Fibroblast of skin of left biceps (primary cell): Measurements from ENCODE around the gene HYDIN.
A peak's percentile ranks its signal among the peaks of the same experiment; 100 is the strongest.
"Not testable (repeated sequence)": the region's sequence is repeated elsewhere in the genome, so short reads cannot be mapped to it uniquely, and the experiment has no call there.

ENCODE experiments used
- DNase-seq, 2 experiments: peaks; one replicate each; pipeline ENCODE4 v3.0.0-alpha.2; 2013; ENCODE audit warnings: low read depth in 2 of 2

Gene HYDIN

DNA sequence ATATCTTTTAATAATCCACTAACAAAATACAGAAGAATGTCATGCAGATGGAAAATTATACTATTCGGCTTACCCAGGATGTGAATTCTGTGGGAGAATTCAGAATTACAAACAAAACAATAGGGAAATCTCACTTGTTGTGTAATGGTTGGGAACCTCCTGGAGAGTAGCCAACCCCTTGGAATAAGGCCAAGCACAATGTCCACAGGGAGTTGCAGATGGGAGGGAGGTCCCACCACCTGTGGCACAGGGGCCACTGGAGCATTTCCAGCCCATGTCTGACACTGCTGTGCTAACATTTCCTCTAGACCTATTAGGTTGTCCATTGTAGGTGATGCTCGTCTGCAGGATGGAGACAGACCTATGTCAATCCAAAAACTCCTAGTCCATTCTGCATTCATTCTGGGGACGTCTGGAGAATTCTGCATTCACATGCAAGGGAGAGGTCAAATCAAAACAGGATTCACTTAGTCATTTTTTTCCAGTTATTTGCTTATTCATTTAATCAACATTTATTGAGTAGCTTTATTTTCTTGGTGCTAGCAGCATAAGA is 120.8 kb downstream of the HYDIN start:
- DNase-seq, result not testable (repeated sequence)

DNA sequence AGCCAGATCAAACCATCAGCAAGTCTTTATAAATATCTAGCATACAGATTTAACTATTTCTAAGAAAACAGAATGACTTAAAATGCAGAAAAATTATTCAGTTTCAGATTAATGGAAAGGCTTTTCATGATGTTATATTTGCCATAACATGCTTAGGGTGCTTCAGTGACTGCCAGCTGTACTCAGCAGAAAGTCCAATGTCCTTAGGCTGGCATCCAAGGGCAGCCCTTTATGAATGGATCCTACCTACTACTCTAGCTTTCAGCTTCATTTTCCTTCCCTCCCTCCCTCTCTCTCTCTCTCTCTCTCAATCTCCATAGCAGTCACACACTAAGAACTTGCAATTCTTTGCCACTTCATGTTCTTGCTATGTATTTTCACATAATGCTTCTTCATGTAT is 124.6 kb downstream of the HYDIN start:
- not testable (repeated sequence) for DNase-seq

DNA sequence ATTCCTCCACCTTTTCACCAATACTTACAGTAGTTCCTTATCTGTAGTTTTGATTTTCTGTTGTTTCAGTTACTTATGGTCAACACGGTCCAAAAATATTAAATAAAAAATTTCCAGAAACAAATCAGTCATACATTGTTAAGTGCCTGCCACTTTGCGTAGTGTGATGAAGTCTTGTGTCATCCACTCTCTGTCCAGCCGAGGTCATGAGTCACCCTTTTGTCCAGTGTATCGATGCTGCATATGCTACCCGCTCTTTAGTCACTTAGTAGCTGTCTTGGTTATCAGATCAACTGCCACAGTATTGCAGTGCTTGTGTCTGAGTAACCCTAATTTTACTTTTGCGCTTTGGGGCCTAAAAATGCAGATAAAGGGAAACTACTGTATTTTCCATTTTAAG is 146.9 kb downstream of the HYDIN start:
- not testable (repeated sequence) for DNase-seq

DNA sequence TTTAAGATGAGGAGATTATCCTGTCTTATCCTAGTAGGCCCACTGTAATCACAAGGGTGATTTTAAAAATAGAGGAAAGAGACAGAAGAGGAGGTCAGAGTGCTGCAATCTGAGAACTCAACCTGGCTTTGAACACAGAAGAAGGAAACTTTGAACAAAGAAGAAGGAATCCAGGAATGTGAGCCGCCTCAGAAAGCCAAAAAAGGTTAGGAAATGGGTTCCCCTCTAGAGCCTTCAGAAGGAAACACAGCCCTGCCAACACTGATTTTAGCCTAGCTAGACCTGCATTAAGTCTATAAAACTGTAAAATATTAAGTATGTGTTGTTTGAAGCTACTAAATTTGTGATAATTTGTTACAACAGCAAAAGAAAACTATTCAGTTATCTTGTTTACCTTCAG is 149.7 kb downstream of the HYDIN start:
- DNase-seq, result not testable (repeated sequence)

DNA sequence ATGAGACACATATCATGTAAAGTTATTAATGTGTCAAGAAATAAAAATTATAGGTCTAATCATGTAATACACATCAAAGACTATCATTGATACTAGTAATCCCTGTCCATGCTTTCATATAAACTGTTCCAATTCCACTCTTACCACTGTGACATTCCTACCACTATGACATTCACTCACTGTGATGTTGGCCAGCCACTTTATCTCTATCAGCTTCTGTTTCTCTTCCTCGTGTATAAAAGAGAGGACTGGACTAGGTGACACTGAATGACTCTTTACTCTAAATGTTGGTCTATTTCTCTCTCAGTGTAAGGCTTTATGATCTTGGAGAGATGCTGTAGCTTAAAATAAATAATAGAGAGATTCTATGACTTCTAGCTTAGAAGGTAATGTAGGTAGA is 150.3 kb downstream of the HYDIN start:
- DNase-seq, result not testable (repeated sequence)

DNA sequence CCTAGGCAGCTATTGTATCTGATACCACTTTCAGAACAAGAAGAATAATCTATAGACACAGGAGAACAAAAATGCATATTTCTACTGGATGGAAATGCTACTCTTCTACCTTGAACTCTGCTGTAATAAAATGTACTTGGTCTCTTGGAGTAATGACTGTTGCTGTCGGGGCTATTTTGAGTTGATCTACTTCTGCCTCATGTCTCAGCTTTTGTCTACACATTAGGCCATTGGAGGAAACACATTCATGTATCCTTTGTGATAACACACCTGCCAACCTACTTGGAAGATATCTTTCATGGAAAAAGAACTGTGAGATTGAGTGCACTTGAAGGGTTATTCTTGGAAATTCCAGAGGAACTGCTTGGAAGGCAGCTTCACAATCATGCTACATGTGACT is 159.9 kb downstream of the HYDIN start:
- DNase-seq, result not testable (repeated sequence)

DNA sequence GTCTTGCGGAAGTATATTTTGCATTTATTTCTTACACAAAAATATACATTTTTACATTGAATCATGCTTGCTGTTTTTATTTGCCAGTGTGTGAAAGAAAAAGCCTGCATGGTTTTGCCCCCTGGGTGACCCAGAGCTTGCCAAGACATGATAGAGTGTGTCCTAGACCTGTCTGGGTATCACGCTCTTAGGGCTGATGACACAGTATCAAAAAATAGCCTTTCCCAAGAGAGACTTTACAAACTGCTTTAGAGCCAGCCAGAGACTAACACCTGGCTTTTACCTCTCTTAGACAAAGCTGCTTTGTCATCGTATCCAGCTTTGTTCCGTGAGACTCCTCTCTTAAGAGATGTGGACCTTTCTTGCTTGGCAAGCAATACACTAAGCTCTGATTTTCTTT is 160.7 kb downstream of the HYDIN start:
- not testable (repeated sequence) for DNase-seq

DNA sequence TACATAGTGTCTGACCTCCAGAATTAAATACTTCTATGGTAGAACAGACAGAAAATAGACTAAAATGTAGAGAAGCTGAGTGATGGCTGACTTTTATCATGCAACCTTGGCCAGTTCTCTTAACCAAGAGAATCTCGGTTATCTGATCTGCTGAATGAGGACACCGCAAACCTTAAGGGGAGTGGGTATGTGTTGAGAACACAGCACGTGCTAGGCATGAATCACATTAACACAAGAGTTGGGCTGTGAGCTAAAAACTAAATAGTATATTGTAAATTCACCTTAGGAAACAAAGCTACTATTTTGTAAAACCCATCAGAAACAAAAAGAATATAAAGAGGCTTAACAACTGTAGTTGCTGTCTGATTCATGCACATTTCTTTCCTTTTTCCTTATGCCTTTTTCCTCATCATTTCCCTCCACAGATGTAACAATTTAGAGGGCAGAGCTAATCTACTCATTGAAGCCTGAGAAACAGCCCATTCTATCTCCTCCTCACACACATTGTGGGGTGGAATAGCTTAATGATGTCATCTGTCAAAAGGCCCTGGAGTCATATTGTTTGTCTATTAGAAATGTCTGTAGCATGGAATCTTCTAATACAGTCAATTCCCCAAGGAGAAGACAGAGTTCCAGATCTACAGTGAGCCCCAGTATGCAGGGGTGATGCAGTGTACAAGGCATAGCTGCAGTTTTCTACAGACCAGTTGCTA is 176.5 kb downstream of the HYDIN start:
- not testable (repeated sequence) for DNase-seq

DNA sequence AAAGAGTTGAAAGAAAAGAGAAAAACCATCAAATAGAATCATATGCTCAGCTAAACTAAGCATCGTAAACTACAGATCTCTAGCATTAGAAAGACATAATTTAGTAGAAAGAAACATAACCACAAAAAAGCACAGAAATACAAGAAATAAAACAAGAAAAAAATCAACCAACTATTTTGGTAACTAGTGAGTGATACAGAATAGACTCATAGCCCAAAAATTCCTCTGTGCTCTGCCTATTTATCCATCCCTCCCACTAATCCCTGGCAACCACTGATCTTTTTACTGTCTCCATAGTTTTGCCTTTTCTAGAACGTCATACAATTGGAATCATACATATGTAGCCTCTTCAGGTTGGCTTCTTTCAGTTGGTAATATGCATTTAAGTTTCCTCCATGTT is 180.2 kb downstream of the HYDIN start:
- not testable (repeated sequence) for DNase-seq

DNA sequence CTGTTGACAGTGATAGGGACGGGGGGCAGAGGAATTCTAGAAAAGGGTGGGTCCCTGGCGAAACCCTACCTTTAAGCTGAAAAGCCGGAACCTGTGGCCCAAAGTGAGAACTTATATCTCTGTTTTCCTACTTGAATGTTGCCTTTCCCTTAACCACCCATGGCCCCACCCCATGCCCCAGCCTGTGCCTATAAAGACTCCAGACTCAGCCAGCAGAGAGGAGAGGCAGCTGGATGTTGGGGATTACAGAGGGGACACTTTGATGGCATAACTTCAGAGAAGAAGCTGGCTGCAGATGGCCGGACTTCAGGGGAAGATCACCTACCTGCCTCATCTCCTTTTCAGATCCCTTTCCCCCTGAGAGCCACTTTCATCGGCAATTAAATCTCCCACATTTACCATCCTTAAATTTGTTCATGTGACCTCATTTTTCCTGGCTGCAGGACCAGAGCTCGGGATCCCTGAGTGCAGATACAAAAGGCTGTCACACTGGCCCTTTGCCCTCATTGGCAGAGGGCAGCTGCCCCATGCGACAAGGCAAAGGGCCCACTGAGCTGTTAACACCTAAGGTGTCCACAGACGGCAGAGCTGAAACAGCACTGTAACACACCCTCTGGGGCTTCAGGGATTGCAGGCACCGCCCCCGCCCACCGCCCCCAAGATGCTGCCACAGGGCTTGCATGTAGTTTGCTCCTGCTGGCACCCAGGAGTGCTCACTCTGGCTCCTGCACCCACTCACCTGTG is 191.0 kb downstream of the HYDIN start:
- not testable (repeated sequence) for DNase-seq

DNA sequence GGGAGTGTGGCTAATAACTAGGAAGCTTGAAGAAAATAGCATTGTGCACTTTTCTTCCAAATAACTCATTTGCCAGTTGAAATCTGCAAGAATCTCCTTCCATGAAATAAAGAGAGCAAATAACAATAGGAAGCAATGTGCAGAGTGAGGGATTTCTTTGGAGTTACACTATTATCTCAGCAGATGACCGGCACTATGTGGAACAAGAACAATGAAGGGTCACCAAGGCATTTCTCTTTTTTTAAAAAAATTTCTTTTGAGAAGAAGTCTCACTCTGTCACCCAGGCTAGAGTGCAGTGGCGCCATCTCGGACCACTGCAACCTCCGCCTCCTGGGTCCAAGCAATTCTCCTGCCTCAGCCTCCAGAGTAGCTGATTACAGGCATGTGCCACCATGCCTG is 192.1 kb downstream of the HYDIN start:
- not testable (repeated sequence) for DNase-seq

DNA sequence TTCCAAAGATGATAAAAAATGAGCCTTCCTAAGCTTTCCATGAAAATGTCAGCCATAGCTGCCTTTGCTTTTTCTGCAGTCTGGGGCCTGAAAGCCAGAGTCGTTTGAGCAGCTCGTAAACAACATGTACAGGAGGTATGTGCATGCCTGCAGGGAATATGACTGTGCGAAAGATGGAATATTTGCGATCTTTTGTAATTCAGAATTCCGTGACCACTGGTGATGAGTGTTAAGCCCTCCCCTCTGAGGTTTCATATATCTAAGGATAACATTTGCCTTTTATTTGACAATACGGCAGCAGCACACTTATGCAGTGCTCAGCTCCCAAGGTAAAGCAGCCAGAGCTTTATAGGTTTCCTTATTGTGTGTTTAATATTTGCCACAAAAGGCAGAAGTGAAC is 192.5 kb downstream of the HYDIN start:
- DNase-seq, result not testable (repeated sequence)

DNA sequence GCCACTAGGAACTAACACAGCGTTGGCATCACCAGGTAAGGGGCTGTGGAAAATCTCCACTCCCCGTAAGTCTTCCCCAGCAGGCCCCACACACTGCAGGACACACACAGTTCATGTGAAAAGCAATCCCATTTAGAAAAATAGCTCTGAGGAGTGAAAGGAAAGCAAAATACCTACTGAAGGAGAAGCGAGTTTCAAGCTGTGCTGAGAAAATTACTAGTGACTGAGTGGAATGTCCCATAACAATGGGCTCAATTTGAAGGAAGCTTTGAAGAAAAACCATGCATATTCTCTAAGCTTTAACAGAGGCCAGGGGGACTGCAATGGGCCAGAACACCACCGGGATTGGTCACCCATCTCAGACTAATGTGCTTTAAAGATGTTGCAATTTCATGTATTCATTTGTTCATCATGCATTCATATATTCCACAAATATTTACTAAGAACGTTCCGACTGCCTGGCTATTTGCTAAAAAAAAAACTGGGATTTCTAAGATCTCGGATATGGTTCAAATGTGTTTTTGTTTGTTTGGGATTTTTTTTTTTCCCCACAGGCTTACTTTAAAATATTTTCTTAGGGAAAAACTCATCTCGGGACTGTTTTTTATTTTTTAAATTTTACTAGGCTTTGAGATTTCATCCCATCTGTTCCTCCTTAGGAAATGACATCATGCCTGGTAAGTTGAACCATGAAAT is 202.3 kb downstream of the HYDIN start:
- peak in 1 of 2 experiments; percentile 0 for DNase-seq

DNA sequence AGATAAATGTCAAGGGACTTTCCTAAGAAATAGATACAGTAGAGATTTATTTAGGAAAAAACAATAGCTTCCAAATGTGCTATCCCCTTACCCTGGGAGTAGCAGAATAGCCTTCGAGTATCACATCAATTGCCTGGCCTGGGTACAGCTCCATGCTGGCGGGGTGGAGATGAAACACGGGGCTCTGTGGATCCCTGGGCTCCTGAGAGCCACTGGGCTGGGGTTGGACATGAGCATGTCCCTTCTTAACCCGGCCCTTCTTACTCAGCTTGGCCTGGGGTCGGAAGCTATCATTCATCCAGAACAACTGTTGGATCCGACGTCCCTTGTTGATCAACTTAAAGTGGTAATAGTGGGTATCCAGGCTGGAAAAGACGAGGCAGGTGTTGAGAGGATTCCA is 203.0 kb downstream of the HYDIN start:
- not testable (repeated sequence) for DNase-seq

DNA sequence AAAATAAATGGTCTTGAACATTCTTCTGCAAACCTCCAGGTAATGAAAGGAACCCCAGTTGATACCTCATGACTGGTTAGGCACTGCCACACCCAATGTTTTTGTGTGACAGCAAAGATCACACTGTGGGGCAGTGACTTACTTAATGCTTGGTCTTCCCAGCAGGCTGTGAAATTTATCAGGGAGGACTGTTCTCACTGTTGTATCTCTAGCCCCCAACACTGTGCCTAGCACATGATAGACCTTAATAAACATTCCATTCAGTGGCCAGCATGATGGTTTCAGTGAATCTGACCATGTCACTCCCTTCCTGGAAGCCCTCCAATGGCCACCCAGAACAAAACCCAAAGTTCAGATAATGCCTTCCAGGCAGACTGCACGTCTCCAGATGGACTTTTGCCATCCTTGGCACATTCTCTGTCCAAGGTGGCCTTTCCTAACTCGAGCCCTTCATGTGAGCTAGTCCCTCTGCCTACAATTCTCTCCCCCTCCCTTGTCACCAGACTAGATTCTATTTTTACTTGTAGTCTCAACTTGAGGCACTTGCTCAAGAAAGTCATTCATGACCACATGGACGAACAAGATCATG is 206.6 kb downstream of the HYDIN start:
- not testable (repeated sequence) for DNase-seq

DNA sequence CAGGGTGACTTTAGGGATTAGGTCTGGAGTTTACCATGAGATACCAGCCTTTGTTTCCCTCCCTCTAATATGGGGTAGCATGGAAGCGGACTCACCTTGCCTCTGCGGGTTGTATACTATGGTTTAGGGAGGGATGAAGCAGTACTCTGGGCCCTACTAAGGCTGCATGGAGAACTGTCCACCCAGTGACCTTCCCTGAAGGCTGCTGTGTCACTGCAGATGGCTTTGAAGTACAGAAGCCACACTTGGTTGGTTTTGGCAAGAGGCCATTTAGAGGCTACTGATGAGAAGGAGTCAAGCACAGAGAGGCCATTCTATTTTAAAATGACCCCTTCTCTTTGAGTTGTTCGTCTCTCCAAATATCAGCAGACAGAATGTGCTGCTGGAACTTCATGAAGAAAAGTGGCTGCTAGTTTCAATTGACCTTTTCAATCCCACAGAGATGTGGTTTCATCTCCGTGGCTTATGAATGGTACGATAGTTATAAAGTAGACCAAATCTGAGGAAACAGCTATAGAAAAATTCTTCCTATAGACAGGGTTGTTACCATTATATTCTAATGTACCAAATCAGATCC is 208.5 kb downstream of the HYDIN start:
- DNase-seq, result not testable (repeated sequence)

DNA sequence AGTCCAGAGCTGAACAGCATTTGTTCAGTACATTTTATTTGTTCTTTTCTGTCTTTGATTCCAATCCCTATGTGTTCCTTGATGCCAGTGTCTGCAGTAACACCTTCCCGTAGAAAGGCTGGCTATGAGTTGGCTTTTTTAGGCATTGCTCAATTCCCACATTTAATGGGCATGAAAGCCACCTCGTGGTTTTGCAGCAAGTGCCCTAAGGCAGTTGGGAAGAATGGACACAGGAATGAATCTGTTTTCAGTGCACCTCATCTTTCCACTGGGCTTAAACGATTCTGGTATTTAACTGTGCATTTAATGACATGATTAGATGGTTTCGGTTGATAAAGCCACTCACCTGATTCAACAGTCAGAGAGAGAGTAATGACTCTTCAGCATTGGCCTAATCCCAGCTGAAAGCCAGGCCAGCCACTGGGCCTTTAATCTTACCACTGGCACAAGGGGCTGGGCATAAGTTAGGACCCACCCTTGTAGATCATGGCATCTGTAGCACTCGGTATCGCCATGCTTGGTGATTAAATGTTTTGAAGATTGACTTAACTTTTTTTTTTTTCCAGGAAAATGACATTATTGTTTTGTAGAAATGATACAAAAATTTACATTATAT is 211.3 kb downstream of the HYDIN start:
- not testable (repeated sequence) for DNase-seq

DNA sequence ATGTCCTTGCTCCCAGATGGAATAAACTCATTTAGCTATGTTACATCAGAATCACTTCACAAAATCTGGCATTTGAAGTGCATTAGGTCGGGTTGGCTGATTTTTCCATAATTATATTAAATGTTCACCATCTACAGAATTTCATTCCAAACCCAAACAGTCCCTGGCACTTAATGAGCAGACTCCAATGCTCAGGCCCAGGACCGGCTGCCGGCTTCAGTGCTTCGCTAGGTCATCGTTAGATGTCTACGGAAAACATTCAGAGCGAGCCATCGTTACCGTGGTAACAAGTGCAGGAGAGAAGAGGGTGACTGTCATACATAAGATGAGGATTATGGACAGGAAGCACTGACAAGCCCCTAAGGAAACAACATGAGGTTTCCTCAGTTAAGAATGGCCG is 215.1 kb downstream of the HYDIN start:
- DNase-seq, result not testable (repeated sequence)

DNA sequence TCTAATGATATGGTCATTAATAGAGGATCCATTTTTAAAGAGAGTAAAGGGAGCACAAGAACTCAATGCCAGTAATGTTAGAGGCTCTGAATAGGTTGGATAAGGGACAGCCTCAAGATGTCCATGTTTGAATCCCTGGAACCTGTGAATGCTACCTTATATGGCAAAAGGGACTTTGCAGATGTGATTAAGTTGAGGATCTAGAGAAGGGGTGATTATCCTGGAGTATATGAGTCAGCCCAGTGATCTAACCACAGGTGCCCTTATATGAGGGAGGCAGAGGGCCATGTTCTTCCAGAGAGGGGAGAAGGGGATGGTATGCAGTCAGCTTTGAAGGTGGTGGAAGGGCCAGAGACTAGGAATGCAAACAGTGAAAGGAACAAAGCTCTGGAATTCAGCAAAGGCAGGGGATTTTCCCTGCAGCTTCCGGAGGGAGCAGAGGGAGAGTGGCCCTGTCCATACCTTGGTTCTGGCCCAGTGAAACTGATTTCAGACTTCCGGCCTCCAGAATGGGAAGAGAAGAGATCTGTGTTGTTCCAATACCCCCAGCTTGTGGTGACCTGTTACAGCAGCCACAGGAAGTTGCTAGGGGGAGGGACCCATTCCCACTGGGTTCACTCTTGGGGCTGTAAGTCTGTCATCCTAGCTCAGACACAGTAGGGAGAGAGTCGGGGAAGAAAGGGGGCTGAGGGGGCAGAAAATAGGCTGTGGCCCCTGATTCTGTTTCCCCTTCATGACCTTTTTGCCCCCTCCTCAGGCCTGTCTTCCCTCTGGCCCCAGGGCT is 220.9 kb downstream of the HYDIN start:
- DNase-seq, result not testable (repeated sequence)

DNA sequence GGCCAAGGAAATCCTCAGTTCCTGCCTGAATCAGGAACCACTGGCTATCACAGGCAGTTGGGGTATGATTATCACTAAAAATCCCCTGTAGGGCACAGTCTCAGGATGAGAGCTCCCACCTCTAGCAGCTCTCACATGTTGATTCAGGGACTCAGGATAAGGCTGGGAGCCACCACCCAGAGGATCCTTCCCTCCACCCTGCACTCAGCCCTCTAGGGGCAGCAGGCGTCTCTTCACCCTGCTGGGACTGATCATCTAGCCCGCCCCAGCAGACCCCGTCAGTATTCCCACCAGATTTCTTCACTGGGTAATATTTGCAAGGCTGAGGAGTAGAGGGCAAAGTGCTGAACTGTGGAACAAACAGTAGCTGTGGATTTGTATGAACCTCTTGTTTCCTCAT is 224.0 kb downstream of the HYDIN start:
- DNase-seq, result not testable (repeated sequence)
